ENCODE measurements around the gene TJP2. TPM values are rescaled to one million over a fixed set of nuclear protein-coding genes. Genes with fewer than 3 reads are reported as not detected.

The TJP2 gene
- total RNA-seq: 100 to 1,000 TPM; 200 to 266 (median 232) TPM

DNA sequence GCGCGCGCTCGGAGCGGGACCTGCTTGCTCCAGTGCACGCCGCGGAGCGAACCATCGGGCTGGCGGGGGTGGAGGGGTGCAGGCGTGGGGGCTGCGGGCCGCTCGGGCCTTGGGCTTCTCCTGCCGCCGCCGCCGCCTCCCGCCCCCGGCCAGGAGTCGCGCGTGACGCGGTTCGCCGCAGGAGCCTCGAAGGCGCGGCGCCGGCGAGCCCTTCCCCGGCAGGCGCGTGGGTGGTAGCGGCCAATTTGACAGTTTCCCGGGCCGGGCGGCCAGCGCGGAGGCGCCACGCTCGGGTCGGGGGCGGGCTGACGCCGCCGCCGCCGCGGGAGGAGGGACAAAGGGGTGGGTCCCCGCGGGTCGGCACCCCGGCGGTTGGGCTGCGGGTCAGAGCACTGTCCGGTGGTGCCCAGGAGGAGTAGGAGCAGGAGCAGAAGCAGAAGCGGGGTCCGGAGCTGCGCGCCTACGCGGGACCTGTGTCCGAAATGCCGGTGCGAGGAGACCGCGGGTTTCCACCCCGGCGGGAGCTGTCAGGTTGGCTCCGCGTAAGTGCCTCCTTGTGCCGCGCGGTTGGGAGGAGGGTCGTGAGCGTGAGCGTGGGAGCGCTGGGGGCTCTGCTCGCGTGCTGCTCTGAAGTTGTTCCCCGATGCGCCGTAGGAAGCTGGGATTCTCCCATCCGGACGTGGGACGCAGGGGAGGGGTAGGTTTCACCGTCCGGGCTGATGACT, at the start of gene TJP2:
TSS of gene TJP2 (plus strand) at position 387 of the 725 bp plus-strand sequence. CDS start at position 483, 96 bp downstream.
- no peaks in the 10 kb centered on the region for H3K27me3 ChIP-seq
- intact Hi-C loops (cut with DNase I): no loop called here
- no peaks in the 10 kb centered on the region for H3K9me3 ChIP-seq
- no peaks in the 10 kb centered on the region for H3K36me3 ChIP-seq
- H3K4me3 ChIP-seq (replicated peaks in 1 of 3): peak within 1 kb of the TSS; percentile 55 to 69 (median 62)
- DNase-seq: peak; percentile 71 to 82
- WGBS, 2 donors: 1 to 5% methylated on average over 11 to 25 of the region's 93 CpGs
- peaks cover 26 to 65% of the 10 kb centered on the region in 2 donors for H3K4me1 ChIP-seq
- peak in 1 of 2 donors; percentile 63 for TF ChIP-seq POLR2A (IDR thresholded peaks at IDR 0.05)
- TF ChIP-seq, protein P1, sequence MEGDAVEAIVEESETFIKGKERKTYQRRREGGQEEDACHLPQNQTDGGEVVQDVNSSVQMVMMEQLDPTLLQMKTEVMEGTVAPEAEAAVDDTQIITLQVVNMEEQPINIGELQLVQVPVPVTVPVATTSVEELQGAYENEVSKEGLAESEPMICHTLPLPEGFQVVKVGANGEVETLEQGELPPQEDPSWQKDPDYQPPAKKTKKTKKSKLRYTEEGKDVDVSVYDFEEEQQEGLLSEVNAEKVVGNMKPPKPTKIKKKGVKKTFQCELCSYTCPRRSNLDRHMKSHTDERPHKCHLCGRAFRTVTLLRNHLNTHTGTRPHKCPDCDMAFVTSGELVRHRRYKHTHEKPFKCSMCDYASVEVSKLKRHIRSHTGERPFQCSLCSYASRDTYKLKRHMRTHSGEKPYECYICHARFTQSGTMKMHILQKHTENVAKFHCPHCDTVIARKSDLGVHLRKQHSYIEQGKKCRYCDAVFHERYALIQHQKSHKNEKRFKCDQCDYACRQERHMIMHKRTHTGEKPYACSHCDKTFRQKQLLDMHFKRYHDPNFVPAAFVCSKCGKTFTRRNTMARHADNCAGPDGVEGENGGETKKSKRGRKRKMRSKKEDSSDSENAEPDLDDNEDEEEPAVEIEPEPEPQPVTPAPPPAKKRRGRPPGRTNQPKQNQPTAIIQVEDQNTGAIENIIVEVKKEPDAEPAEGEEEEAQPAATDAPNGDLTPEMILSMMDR (IDR thresholded peaks at IDR 0.05): no peak
- peak within 1 kb of the TSS; percentile 33 to 88 (median 68) for H3K27ac ChIP-seq

DNA sequence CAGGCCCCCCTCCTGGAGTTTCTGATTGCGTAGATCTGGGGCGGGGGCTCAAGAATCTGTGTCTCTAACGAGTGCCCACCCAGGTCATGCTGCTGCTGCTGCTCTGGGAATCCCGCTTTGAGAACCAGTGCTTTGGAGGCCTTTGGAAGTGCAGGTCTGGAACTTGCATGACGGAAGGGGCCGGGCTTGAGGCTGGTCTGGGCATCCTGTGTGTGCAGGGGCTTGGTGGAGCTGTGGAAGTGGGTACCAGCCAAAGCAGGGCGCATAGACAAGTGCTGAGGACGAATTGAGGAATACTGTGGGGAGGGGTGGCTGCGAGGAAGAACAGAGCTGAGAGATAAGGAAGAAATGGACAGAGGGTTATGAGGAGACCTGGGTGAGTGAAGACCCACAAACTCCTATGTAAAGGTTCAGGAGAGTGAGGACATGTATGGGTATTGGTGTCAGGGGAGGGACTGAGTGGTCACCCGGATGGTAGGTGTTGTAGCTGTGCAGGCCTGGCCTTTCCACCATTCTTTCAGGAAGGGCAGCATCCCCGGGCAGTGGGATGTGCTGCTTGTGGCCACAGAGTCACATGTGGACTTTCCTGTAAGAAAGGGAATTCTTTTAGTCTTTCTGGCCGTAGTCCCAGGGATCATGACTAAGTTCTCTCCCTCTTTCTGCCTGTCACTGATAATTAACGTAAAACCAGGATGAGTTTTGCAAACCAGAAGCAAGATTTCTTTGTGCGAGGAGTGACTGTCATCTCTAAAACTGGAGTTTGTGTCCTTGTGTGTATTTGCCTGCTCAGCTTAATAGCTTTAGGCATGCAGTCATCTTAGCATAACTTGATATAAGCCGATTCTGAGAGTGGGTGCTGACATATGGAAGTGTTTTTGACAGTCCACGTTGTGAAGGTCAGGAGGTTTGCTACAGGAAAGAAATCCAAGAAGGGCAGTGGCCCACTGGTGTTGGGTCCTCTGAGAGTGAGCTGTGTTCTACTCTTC, 43.3 kb upstream of the TJP2 start:
- intact Hi-C loops (cut with DNase I): no loop called here
- Histone ChIP-seq H3K36me3 (no peaks in the 10 kb centered on the region), H3K4me3 (replicated peaks in 1 of 3) (no peak overlapping the region), H3K9me3 (no peaks in the 10 kb centered on the region), H3K27me3 (no peaks in the 10 kb centered on the region), H3K27ac (peak overlapping the region; percentile 32 to 82 (median 36)), H3K4me1 (peaks cover 30 to 42% of the 10 kb centered on the region in 2 donors)
- TF ChIP-seq, protein P1 (IDR thresholded peaks at IDR 0.05): no peak
- TF ChIP-seq POLR2A (IDR thresholded peaks at IDR 0.05): no peak
- 66 to 67% methylated on average over 16 of the region's 16 CpGs for WGBS, 2 donors
- peak in 1 of 2 donors; percentile 35 for DNase-seq

DNA sequence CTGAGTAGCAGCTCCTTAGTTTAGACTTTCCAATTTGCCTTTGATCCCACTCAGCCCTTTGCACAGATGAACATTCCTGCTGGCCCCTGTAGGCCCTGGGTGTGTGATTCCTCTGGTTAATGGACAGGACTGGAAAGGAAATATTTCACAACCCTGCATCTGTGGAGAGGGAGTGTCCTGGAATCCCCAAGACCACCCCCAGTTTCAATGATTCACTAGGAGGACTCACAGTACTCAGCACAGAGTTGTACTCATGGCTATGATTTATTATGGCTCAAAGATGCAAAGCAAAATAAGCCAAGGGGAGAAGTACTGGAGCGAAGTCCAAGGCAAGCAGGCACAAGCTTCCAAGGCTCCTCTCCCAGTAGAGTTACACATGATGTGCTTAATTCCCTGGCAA, 42.4 kb upstream of the TJP2 start:
- Histone ChIP-seq H3K4me3 (replicated peaks in 1 of 3) (no peak overlapping the region), H3K9me3 (no peaks in the 10 kb centered on the region), H3K36me3 (no peaks in the 10 kb centered on the region), H3K4me1 (peaks cover 30 to 42% of the 10 kb centered on the region in 2 donors), H3K27ac (peak overlapping the region in 1 of 3 donors; percentile 82), H3K27me3 (no peaks in the 10 kb centered on the region)
- WGBS, 2 donors: 73 to 80% methylated on average over 1 of the region's 1 CpG
- no peak for DNase-seq
- no peak for TF ChIP-seq POLR2A (IDR thresholded peaks at IDR 0.05)
- TF ChIP-seq, protein P1 (IDR thresholded peaks at IDR 0.05): no peak
- intact Hi-C loops (cut with DNase I): no loop called here

DNA sequence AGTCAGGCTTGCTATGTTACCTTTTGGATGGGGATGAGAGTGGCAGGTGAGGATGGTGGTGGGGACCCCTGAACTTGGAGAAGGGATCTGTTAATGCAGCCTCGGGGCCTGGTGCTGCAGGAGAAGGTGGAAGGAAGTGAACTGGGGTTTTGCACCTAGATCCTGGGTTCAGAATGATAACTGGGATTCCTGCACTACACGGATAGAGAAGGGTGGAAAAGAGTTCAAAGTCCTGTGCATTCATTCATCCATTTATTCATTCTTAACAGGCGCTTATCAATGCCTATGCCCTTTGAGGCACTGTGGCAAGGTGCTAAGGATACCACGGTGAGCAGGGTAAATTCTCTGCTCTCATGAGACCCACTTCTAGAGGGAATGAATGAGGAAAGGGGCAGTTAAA, 41.7 kb upstream of the TJP2 start:
- intact Hi-C loops (cut with DNase I): no loop called here

More for the DNA sequence above, 41.7 kb upstream of the TJP2 start:
- Histone ChIP-seq H3K27me3 (no peaks in the 10 kb centered on the region), H3K4me3 (replicated peaks in 1 of 3) (no peak overlapping the region), H3K4me1 (peaks cover 30 to 42% of the 10 kb centered on the region in 2 donors), H3K27ac (no peak overlapping the region), H3K36me3 (no peaks in the 10 kb centered on the region), H3K9me3 (no peaks in the 10 kb centered on the region)
- WGBS, 2 donors: 90 to 97% methylated on average over 4 of the region's 4 CpGs
- no peak for TF ChIP-seq POLR2A (IDR thresholded peaks at IDR 0.05)
- TF ChIP-seq, protein P1 (IDR thresholded peaks at IDR 0.05): no peak
- DNase-seq: no peak
